Measurements from ENCODE around the gene ME1. TPM values are rescaled to one million over a fixed set of nuclear protein-coding genes. Genes with fewer than 3 reads are reported as not detected.

ME1 gene
- total RNA-seq, 1 experiment from 2014 or later = 40.5 TPM

GRCh38 chr6:83169511-83169910 lies 261.3 kb downstream of the ME1 start:
- H3K9ac ChIP-seq (ENCODE audit: low read length) = no peak overlapping the region
- no TSS peak for BruUV-seq (replicated peaks)
- H3K79me2 ChIP-seq (ENCODE audit: insufficient read depth, low read length) = no peaks in the 10 kb centered on the region
- no peak overlapping the region for H3K4me3 ChIP-seq (replicated peaks in 1 of 2; ENCODE audit: low read depth in 1 of 2, low read length in 2 of 2)
- RAD21 ChIA-PET (ENCODE audit: low non-redundant PET in 1 of 2, low total read pairs in 2 of 2, uncharacterized antibody in 2 of 2, unreplicated experiment in 2 of 2) = no interaction called here
- H3K9me2 ChIP-seq (ENCODE audit: insufficient read depth) = no peaks in the 10 kb centered on the region
- DNase-seq (ENCODE audit: low read depth, low spot score) = no peak
- H2AFZ ChIP-seq (ENCODE audit: low read depth, low read length, poor library complexity, severe bottlenecking) = no peak overlapping the region
- intact Hi-C loops (cut with micrococcal nuclease) = no loop called here
- CTCF ChIA-PET = no interaction called here
- H4K20me1 ChIP-seq (ENCODE audit: insufficient read depth) = no peaks in the 10 kb centered on the region
- no peak for TF ChIP-seq RAD21 (IDR thresholded peaks at IDR 0.05; ENCODE audit: low read depth)
- no peak for TF ChIP-seq YY1 (IDR thresholded peaks at IDR 0.05; ENCODE audit: extremely low read depth, insufficient replicate concordance, low read depth, low read length)
- no peak for TF ChIP-seq CTCF (IDR thresholded peaks at IDR 0.05 in 2 of 3, conservative IDR thresholded peaks at IDR 0.05 in 1 of 3; ENCODE audit: borderline replicate concordance in 1 of 3, insufficient read depth in 1 of 3, low read depth in 2 of 3, low read length in 2 of 3)
- no peak for TF ChIP-seq ELF1 (IDR thresholded peaks at IDR 0.05; ENCODE audit: borderline replicate concordance, low read depth)
- TF ChIP-seq JUND (IDR thresholded peaks at IDR 0.05) = no peak
- TF ChIP-seq POLR2A (IDR thresholded peaks at IDR 0.05; ENCODE audit: borderline replicate concordance, extremely low read depth, insufficient read depth, insufficient read length) = no peak
- no peak for TF ChIP-seq CEBPB (IDR thresholded peaks at IDR 0.05; ENCODE audit: low read depth)
- H3K27ac ChIP-seq (ENCODE audit: low read depth, low read length) = no peak overlapping the region
- POLR2A ChIA-PET = no interaction called here
- no peaks in the 10 kb centered on the region for H3K4me1 ChIP-seq (ENCODE audit: control insufficient read depth in 1 of 2, insufficient read depth in 2 of 2, low read length in 2 of 2)
- no peak overlapping the region for H3K4me2 ChIP-seq (ENCODE audit: low read length)
- no peaks in the 10 kb centered on the region for H3K9me3 ChIP-seq (ENCODE audit: control insufficient read depth in 1 of 2, insufficient read depth in 1 of 2, low read depth in 1 of 2, low read length in 2 of 2)
- H3K36me3 ChIP-seq (ENCODE audit: control insufficient read depth in 1 of 2, insufficient read depth in 2 of 2, low read length in 2 of 2) = peaks cover 39 to 57% of the 10 kb centered on the region in 2 experiments
- no peaks in the 10 kb centered on the region for H3K27me3 ChIP-seq (ENCODE audit: insufficient read depth, low read length)
- ATAC-seq = no peak

DNA sequence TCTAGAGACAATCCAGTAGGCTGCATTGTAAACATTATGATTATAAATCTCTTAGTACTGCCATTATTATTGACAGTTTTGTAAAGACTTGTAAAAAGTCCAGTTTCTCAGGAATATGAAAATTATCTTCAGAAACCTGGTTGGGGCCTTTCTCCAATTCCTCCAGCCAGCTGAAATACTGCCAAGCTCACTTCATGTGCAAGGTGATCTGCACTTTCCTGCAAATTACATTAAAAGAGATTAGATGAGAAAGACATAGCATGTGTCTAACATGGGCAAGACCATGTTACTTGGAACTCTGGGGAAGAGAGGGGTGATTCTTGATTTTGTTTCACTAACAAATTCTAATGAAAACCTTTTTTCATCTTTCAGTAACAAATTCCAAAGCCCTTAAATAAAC lies 261.7 kb downstream of the ME1 start:
- CTCF ChIA-PET = no interaction called here
- no peak overlapping the region for H3K27ac ChIP-seq (ENCODE audit: low read depth, low read length)
- peaks cover 37 to 53% of the 10 kb centered on the region in 2 experiments for H3K36me3 ChIP-seq (ENCODE audit: control insufficient read depth in 1 of 2, insufficient read depth in 2 of 2, low read length in 2 of 2)
- POLR2A ChIA-PET = no interaction called here
- no peaks in the 10 kb centered on the region for H3K9me2 ChIP-seq (ENCODE audit: insufficient read depth)
- intact Hi-C loops (cut with micrococcal nuclease) = no loop called here
- no peak for DNase-seq (ENCODE audit: low read depth, low spot score)
- H3K27me3 ChIP-seq (ENCODE audit: insufficient read depth, low read length) = no peaks in the 10 kb centered on the region
- BruUV-seq (replicated peaks) = no TSS peak
- no peak overlapping the region for H3K4me3 ChIP-seq (replicated peaks in 1 of 2; ENCODE audit: low read depth in 1 of 2, low read length in 2 of 2)
- no peak overlapping the region for H3K9ac ChIP-seq (ENCODE audit: low read length)
- no peak overlapping the region for H2AFZ ChIP-seq (ENCODE audit: low read depth, low read length, poor library complexity, severe bottlenecking)
- RAD21 ChIA-PET (ENCODE audit: low non-redundant PET in 1 of 2, low total read pairs in 2 of 2, uncharacterized antibody in 2 of 2, unreplicated experiment in 2 of 2) = no interaction called here
- ATAC-seq = no peak
- no peaks in the 10 kb centered on the region for H3K79me2 ChIP-seq (ENCODE audit: insufficient read depth, low read length)
- no peaks in the 10 kb centered on the region for H3K9me3 ChIP-seq (ENCODE audit: control insufficient read depth in 1 of 2, insufficient read depth in 1 of 2, low read depth in 1 of 2, low read length in 2 of 2)
- no peaks in the 10 kb centered on the region for H3K4me1 ChIP-seq (ENCODE audit: control insufficient read depth in 1 of 2, insufficient read depth in 2 of 2, low read length in 2 of 2)
- H3K4me2 ChIP-seq (ENCODE audit: low read length) = no peak overlapping the region
- no peaks in the 10 kb centered on the region for H4K20me1 ChIP-seq (ENCODE audit: insufficient read depth)
- no peak for TF ChIP-seq JUND (IDR thresholded peaks at IDR 0.05)
- TF ChIP-seq, protein P1, sequence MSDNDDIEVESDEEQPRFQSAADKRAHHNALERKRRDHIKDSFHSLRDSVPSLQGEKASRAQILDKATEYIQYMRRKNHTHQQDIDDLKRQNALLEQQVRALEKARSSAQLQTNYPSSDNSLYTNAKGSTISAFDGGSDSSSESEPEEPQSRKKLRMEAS (IDR thresholded peaks at IDR 0.05) = no peak
- TF ChIP-seq CEBPB (IDR thresholded peaks at IDR 0.05; ENCODE audit: low read depth) = no peak
- no peak for TF ChIP-seq ZFX (IDR thresholded peaks at IDR 0.05)
- TF ChIP-seq ATF3 (IDR thresholded peaks at IDR 0.05) = no peak
- TF ChIP-seq SP1 (IDR thresholded peaks at IDR 0.05; ENCODE audit: low read depth) = no peak
- no peak for TF ChIP-seq CBX3 (IDR thresholded peaks at IDR 0.05; ENCODE audit: low read depth)
- TF ChIP-seq, protein P2, sequence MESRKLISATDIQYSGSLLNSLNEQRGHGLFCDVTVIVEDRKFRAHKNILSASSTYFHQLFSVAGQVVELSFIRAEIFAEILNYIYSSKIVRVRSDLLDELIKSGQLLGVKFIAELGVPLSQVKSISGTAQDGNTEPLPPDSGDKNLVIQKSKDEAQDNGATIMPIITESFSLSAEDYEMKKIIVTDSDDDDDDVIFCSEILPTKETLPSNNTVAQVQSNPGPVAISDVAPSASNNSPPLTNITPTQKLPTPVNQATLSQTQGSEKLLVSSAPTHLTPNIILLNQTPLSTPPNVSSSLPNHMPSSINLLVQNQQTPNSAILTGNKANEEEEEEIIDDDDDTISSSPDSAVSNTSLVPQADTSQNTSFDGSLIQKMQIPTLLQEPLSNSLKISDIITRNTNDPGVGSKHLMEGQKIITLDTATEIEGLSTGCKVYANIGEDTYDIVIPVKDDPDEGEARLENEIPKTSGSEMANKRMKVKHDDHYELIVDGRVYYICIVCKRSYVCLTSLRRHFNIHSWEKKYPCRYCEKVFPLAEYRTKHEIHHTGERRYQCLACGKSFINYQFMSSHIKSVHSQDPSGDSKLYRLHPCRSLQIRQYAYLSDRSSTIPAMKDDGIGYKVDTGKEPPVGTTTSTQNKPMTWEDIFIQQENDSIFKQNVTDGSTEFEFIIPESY (IDR thresholded peaks at IDR 0.05; ENCODE audit: extremely low read depth, insufficient replicate concordance, low read length) = no peak
- TF ChIP-seq FOSL1 (IDR thresholded peaks at IDR 0.05; ENCODE audit: low read depth) = no peak
- no peak for TF ChIP-seq ZNF274 (IDR thresholded peaks at IDR 0.05; ENCODE audit: low read depth, low read length)
- no peak for TF ChIP-seq EGR1 (IDR thresholded peaks at IDR 0.05; ENCODE audit: low read depth)
- TF ChIP-seq YY1 (IDR thresholded peaks at IDR 0.05; ENCODE audit: extremely low read depth, insufficient replicate concordance, low read depth, low read length) = no peak
- TF ChIP-seq TCF7L2 (IDR thresholded peaks at IDR 0.05; ENCODE audit: borderline replicate concordance, extremely low read depth, insufficient read depth, insufficient read length) = no peak
